Measurements from ENCODE around the gene AEN. TPM values are rescaled to one million over a fixed set of nuclear protein-coding genes. Genes with fewer than 3 reads are reported as not detected.

The AEN gene
- total and polyA plus RNA-seq, 2 donors (not counting 3 experiments of a cell fraction or from before 2014, with no cell fraction given): 34.2 to 35.6 TPM

GRCh38 chr15:88630798-88631463 is 9.8 kb downstream of the AEN start:
- dilution Hi-C loops (cut with MboI; ENCODE audit: extremely low pct_ligation_motif_present, low sequenced_read_pairs): no loop called here
- Histone ChIP-seq H3K9ac (replicated peaks; ENCODE audit: extremely low read depth, insufficient read depth, low read length) (no peak overlapping the region), H3K36me3 (ENCODE audit: control insufficient read depth in 2 of 2, extremely low read depth in 1 of 2, insufficient read depth in 2 of 2, low read length in 2 of 2) (peaks cover 12 to 32% of the 10 kb centered on the region in 2 experiments), H3K4me3 (replicated peaks in 1 of 3; ENCODE audit: insufficient read depth in 1 of 3, low read depth in 1 of 3, low read length in 3 of 3) (no peak overlapping the region), H3K27ac (ENCODE audit: insufficient read depth, low read depth, low read length) (peak overlapping the region; percentile 26), H3K9me3 (replicated peaks; ENCODE audit: control insufficient read depth, insufficient read depth, low read length) (no peaks in the 10 kb centered on the region), H3K27me3 (ENCODE audit: control insufficient read depth in 2 of 2, insufficient read depth in 2 of 2, low read length in 2 of 2) (no peaks in the 10 kb centered on the region), H2AFZ (ENCODE audit: low read depth, low read length) (no peak overlapping the region), H3K4me2 (ENCODE audit: insufficient read depth, low read length) (no peak overlapping the region), H3K79me2 (ENCODE audit: control insufficient read depth, insufficient read depth, low read length) (peaks cover 58% of the 10 kb centered on the region), H3K4me1 (ENCODE audit: control insufficient read depth, extremely low read depth, insufficient read depth, low read length) (peaks cover 19% of the 10 kb centered on the region), H4K20me1 (replicated peaks; ENCODE audit: control insufficient read depth, extremely low read depth, insufficient read depth, low read length) (no peaks in the 10 kb centered on the region), H3K9me1 (replicated peaks; ENCODE audit: control insufficient read depth, extremely low read depth, insufficient read depth, low read length) (no peaks in the 10 kb centered on the region)
- DNase-seq (ENCODE audit: low read depth, low spot score) (no peak), FAIRE-seq (no peak)
- intact Hi-C loops (cut with micrococcal nuclease): loop anchor here (1.0 to 2.0 kb wide), 3 partner anchors 7 to 18 kb away; partner anchors contain the start of gene AEN
- TF ChIP-seq CTCF (IDR thresholded peaks at IDR 0.05; ENCODE audit: extremely low read depth in 1 of 2, insufficient read depth in 1 of 2, low read depth in 1 of 2, low read length in 2 of 2) (no peak), MAX (IDR thresholded peaks at IDR 0.05; ENCODE audit: insufficient read depth, insufficient read length) (no peak), FOS (IDR thresholded peaks at IDR 0.05; ENCODE audit: borderline replicate concordance, insufficient read depth, low read length) (no peak), EZH2 (IDR thresholded peaks at IDR 0.05; ENCODE audit: borderline replicate concordance, low read depth, low read length, severe bottlenecking) (no peak), POLR2AphosphoS5 (IDR thresholded peaks at IDR 0.05; ENCODE audit: insufficient read depth, low read depth, low read length) (no peak), JUN (IDR thresholded peaks at IDR 0.05; ENCODE audit: borderline replicate concordance, insufficient read depth, insufficient read length, low read depth) (no peak), GATA2 (IDR thresholded peaks at IDR 0.05; ENCODE audit: insufficient read depth, insufficient read length, low read depth, low read length) (no peak), POLR2A (IDR thresholded peaks at IDR 0.05; ENCODE audit: low read depth, low read length) (no peak), MYC (IDR thresholded peaks at IDR 0.05; ENCODE audit: low read depth, low read length) (no peak)
- BruUV-seq (replicated peaks): no TSS peak
- ChIA-PET POLR2A (interaction anchor here (0.8 kb wide), 1 partner anchor 8 kb away, joined by 4 read pairs; the partner anchor contains the start of gene ISG20), CTCF (interaction anchor here (1.6 kb wide), 1 partner anchor 24 kb away, joined by 3 read pairs; no protein-coding TSS in a partner anchor)
